ENCODE results near the gene OR14K1. TPM values are rescaled to one million over a fixed set of nuclear protein-coding genes. Genes with fewer than 3 reads are reported as not detected.
"Not testable (repeated sequence)": the region's sequence is repeated elsewhere in the genome, so short reads cannot be mapped to it uniquely, and the experiment has no call there.

Gene OR14K1
- polyA plus RNA-seq, 3 donors, result not detected

DNA sequence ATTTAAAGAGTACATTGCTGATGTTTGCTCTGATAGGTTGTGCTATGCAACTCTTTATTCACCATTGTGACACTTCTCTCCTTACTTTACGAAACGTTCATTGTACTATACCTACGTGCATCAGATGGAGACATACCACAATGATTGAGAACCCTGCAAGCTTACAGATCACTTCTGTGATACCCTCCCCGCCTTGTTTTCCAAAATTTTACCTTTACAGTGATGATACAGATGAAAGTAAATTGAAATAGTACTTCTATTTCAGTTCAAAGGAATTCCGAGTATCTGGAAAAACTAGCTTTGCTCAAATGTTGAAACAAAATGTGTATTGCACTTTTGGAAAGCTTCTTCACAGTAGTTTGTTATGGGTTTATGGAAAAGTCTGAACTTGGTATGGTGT lies 3.3 kb downstream of the OR14K1 start:
- Histone ChIP-seq H3K36me3 (replicated peaks in 1 of 2; ENCODE audit: control insufficient read depth in 1 of 2, insufficient read depth in 2 of 2, low read length in 2 of 2) (no peaks in the 10 kb centered on the region), H3K4me1 (ENCODE audit: control insufficient read depth in 1 of 2, insufficient read depth in 2 of 2, low read length in 2 of 2) (no peaks in the 10 kb centered on the region), H3K9ac (ENCODE audit: insufficient read depth, low read length, poor library complexity, severe bottlenecking) (no peak overlapping the region), H3K4me3 (replicated peaks in 1 of 3; ENCODE audit: low read depth in 2 of 3, low read length in 3 of 3) (no peak overlapping the region), H3K79me2 (ENCODE audit: insufficient read depth, low read length) (no peaks in the 10 kb centered on the region), H4K20me1 (ENCODE audit: insufficient read depth, low read length) (no peaks in the 10 kb centered on the region), H3K4me2 (replicated peaks; ENCODE audit: extremely low read depth, low read length, poor library complexity, severe bottlenecking) (no peak overlapping the region), H3K9me3 (replicated peaks in 1 of 2; ENCODE audit: control insufficient read depth in 1 of 2, insufficient read depth in 1 of 2, low read length in 2 of 2) (no peaks in the 10 kb centered on the region), H2AFZ (ENCODE audit: insufficient read depth, low read depth, low read length, poor library complexity, severe bottlenecking) (no peak overlapping the region), H3K27ac (ENCODE audit: low read depth in 1 of 2, low read length in 2 of 2) (no peak overlapping the region), H3K27me3 (ENCODE audit: control insufficient read depth in 2 of 2, insufficient read depth in 2 of 2, low read length in 2 of 2) (no peaks in the 10 kb centered on the region)
- Mint-ChIP-seq H3K9me3 (peaks cover 0 to 9% (median 0%) of the 10 kb centered on the region in 7 donors), H3K4me1 (no peaks in the 10 kb centered on the region), H3K27me3 (ENCODE audit: low read depth in 3 of 3) (no peaks in the 10 kb centered on the region), H3K27ac (no peak overlapping the region), H3K4me3 (no peak overlapping the region), H3K36me3 (no peaks in the 10 kb centered on the region)
- intact Hi-C loops (cut with micrococcal nuclease), result no loop called here
- DNase-seq, result no peak
- TF ChIP-seq, protein P1, sequence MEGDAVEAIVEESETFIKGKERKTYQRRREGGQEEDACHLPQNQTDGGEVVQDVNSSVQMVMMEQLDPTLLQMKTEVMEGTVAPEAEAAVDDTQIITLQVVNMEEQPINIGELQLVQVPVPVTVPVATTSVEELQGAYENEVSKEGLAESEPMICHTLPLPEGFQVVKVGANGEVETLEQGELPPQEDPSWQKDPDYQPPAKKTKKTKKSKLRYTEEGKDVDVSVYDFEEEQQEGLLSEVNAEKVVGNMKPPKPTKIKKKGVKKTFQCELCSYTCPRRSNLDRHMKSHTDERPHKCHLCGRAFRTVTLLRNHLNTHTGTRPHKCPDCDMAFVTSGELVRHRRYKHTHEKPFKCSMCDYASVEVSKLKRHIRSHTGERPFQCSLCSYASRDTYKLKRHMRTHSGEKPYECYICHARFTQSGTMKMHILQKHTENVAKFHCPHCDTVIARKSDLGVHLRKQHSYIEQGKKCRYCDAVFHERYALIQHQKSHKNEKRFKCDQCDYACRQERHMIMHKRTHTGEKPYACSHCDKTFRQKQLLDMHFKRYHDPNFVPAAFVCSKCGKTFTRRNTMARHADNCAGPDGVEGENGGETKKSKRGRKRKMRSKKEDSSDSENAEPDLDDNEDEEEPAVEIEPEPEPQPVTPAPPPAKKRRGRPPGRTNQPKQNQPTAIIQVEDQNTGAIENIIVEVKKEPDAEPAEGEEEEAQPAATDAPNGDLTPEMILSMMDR (IDR thresholded peaks at IDR 0.05), result no peak
- WGBS (ENCODE audit: insufficient coverage), result no CpG with 5 or more reads among the region's 5 CpGs

- H3K4me1 Mint-ChIP-seq; H3K36me3 Mint-ChIP-seq; H3K4me1 ChIP-seq (ENCODE audit: control insufficient read depth in 1 of 2, insufficient read depth in 2 of 2, low read length in 2 of 2); H3K27ac Mint-ChIP-seq; H3K27ac ChIP-seq (ENCODE audit: low read depth in 1 of 2, low read length in 2 of 2); H3K36me3 ChIP-seq (replicated peaks in 1 of 2; ENCODE audit: control insufficient read depth in 1 of 2, insufficient read depth in 2 of 2, low read length in 2 of 2); H3K9me3 ChIP-seq (replicated peaks in 1 of 2; ENCODE audit: control insufficient read depth in 1 of 2, insufficient read depth in 1 of 2, low read length in 2 of 2); H3K9me3 Mint-ChIP-seq; DNase-seq; H3K27me3 Mint-ChIP-seq (ENCODE audit: low read depth in 3 of 3); H3K79me2 ChIP-seq (ENCODE audit: insufficient read depth, low read length); H3K4me3 Mint-ChIP-seq; H3K4me2 ChIP-seq (replicated peaks; ENCODE audit: extremely low read depth, low read length, poor library complexity, severe bottlenecking); H3K27me3 ChIP-seq (ENCODE audit: control insufficient read depth in 2 of 2, insufficient read depth in 2 of 2, low read length in 2 of 2); H3K9ac ChIP-seq (ENCODE audit: insufficient read depth, low read length, poor library complexity, severe bottlenecking); H4K20me1 ChIP-seq (ENCODE audit: insufficient read depth, low read length); H2AFZ ChIP-seq (ENCODE audit: insufficient read depth, low read depth, low read length, poor library complexity, severe bottlenecking); H3K4me3 ChIP-seq (replicated peaks in 1 of 3; ENCODE audit: low read depth in 2 of 3, low read length in 3 of 3); intact Hi-C loops (cut with micrococcal nuclease): not testable (repeated sequence)
- no CpG with 5 or more reads among the region's 3 CpGs for WGBS (ENCODE audit: insufficient coverage)
These were observed 3.9 kb downstream of the OR14K1 start for GRCh38 chr1:247742215-247742760.

Data from CD14-positive monocyte (primary cell).